NT2/D1 (cell line): Measurements from ENCODE around the gene PSMB8.

Experiments
- SUZ12 ChIP-seq: IDR thresholded peaks from 2 replicates; pipeline ENCODE4 v1.6.1; 2011; ENCODE audit not compliant: insufficient read length, insufficient read depth; ENCODE audit errors: extremely low read depth
- YY1 ChIP-seq: IDR thresholded peaks from 2 replicates; pipeline ENCODE4 v1.6.1; 2011; ENCODE audit not compliant: insufficient read length, insufficient read depth
- ZNF274 ChIP-seq: IDR thresholded peaks from 2 replicates; pipeline ENCODE4 v1.6.1; 2011; ENCODE audit warnings: mild to moderate bottlenecking, low read depth, low read length

GRCh38 chr6:32803416-32803815 is 40.4 kb downstream of the PSMB8 start:
- TF ChIP-seq ZNF274, result no peak
- no peak for TF ChIP-seq SUZ12
- TF ChIP-seq YY1, result no peak
